NCI-H2227 (cell line): ENCODE measurements around the gene SPOCK3.
"Not testable (repeated sequence)": the region's sequence is repeated elsewhere in the genome, so short reads cannot be mapped to it uniquely, and the experiment has no call there.

Experiments
- DNase-seq: peaks from one replicate; lab custom pipeline; 2025; ENCODE audit not compliant: unreplicated experiment; lab: John Stamatoyannopoulos, UW

SPOCK3 gene

GRCh38 chr4:166968219-166968618, 266.1 kb downstream of the SPOCK3 start:
- DNase-seq = not testable (repeated sequence)

- DNase-seq = no peak
Measured at GRCh38 chr4:166965562-166965961, 268.7 kb downstream of the SPOCK3 start.

- no peak for DNase-seq
Measured at GRCh38 chr4:166957451-166957850, 276.8 kb downstream of the SPOCK3 start.

- DNase-seq = no peak
Measured at GRCh38 chr4:166956484-166956883, 277.8 kb downstream of the SPOCK3 start.

- no peak for DNase-seq
Measured at GRCh38 chr4:166941629-166942028, 292.7 kb downstream of the SPOCK3 start.

- DNase-seq = no peak
Measured at GRCh38 chr4:166930464-166930863, 303.8 kb downstream of the SPOCK3 start.

GRCh38 chr4:166924424-166924823, 309.9 kb downstream of the SPOCK3 start:
- DNase-seq = no peak

GRCh38 chr4:166913926-166914325, 320.4 kb downstream of the SPOCK3 start:
- DNase-seq = no peak

GRCh38 chr4:166903408-166903807, 330.9 kb downstream of the SPOCK3 start:
- no peak for DNase-seq

- DNase-seq = no peak
Measured at GRCh38 chr4:166902941-166903340, 331.4 kb downstream of the SPOCK3 start.

- no peak for DNase-seq
Measured at GRCh38 chr4:166896254-166896653, 338.0 kb downstream of the SPOCK3 start.

GRCh38 chr4:166895771-166896170, 338.5 kb downstream of the SPOCK3 start:
- no peak for DNase-seq

GRCh38 chr4:166887457-166887856, 346.8 kb downstream of the SPOCK3 start:
- no peak for DNase-seq

GRCh38 chr4:166886718-166887117, 347.6 kb downstream of the SPOCK3 start:
- no peak for DNase-seq

GRCh38 chr4:166882221-166882620, 352.1 kb downstream of the SPOCK3 start:
- DNase-seq = no peak

GRCh38 chr4:166875821-166876220, 358.5 kb downstream of the SPOCK3 start:
- no peak for DNase-seq

- DNase-seq = no peak
Measured at GRCh38 chr4:166862032-166862431, 372.3 kb downstream of the SPOCK3 start.

GRCh38 chr4:166850398-166850797, 383.9 kb downstream of the SPOCK3 start:
- not testable (repeated sequence) for DNase-seq

GRCh38 chr4:166846939-166847338, 387.4 kb downstream of the SPOCK3 start:
- DNase-seq = no peak

GRCh38 chr4:166842795-166843261, 391.5 kb downstream of the SPOCK3 start:
- DNase-seq = no peak

- DNase-seq = no peak
Measured at GRCh38 chr4:166839615-166840251, 394.6 kb downstream of the SPOCK3 start.

- DNase-seq = no peak
Measured at GRCh38 chr4:166838975-166839614, 395.2 kb downstream of the SPOCK3 start.

- no peak for DNase-seq
Measured at GRCh38 chr4:166836865-166837264, 397.4 kb downstream of the SPOCK3 start.
